CD8-positive, alpha-beta memory T cell (primary cell): Measurements from ENCODE around the gene RIOK3. TPM values are rescaled to one million over a fixed set of nuclear protein-coding genes. Genes with fewer than 3 reads are reported as not detected.

Experiments
- CTCF ChIA-PET: fragments of 350-600 bp; sonication (Branson Sonifier 250); formaldehyde crosslinking; loops from one replicate; lab custom pipeline; 2021; ENCODE audit warnings: antibody characterized with exemption; lab: Charles Lee
- POLR2A ChIA-PET: fragments of 350-600 bp; sonication (Branson Sonifier 250); formaldehyde crosslinking; loops from one replicate; lab custom pipeline; 2021; ENCODE audit warnings: antibody characterized with exemption; lab: Charles Lee
- DNase-seq, 5 donors: peaks; one replicate each; pipeline versions ENCODE4 v3.0.0 to v3.0.0-alpha.2; 2020 to 2022; ENCODE audit warnings: mixed read lengths in 1 of 5
- H3K27ac ChIP-seq: one replicate; pipeline ENCODE4 v1.7.0; 2013; ENCODE audit warnings: low read depth, mild to moderate bottlenecking, low read length, moderate library complexity
- H3K27me3 ChIP-seq: 2 replicates; pipeline ENCODE4 v1.7.0; 2013; ENCODE audit warnings: low read length, mild to moderate bottlenecking; ENCODE audit not compliant: insufficient read depth, poor library complexity, severe bottlenecking
- H3K36me3 ChIP-seq: 2 replicates; pipeline ENCODE4 v1.7.0; 2013; ENCODE audit warnings: mild to moderate bottlenecking, low read length, moderate library complexity; ENCODE audit not compliant: insufficient read depth
- H3K4me1 ChIP-seq: 2 replicates; pipeline ENCODE4 v1.7.0; 2013; ENCODE audit warnings: mild to moderate bottlenecking, low read length, moderate library complexity; ENCODE audit not compliant: insufficient read depth
- H3K4me3 ChIP-seq: 2 replicates; pipeline ENCODE4 v1.7.0; 2013; ENCODE audit warnings: mild to moderate bottlenecking, low read length
- H3K9me3 ChIP-seq: 2 replicates; pipeline ENCODE4 v1.7.0; 2013; ENCODE audit warnings: mild to moderate bottlenecking, low read length
- H3K27ac Mint-ChIP-seq, 8 donors: one replicate each; pipeline ENCODE4 v1.8.0; 2020 to 2021; ENCODE audit warnings: mixed read lengths in 8 of 8, mild to moderate bottlenecking in 6 of 8, inconsistent platforms in 3 of 8, moderate library complexity in 3 of 8
- H3K27me3 Mint-ChIP-seq, 2 donors: one replicate each; pipeline ENCODE4 v1.8.0; 2020 to 2021; ENCODE audit warnings: mixed read lengths in 2 of 2, mild to moderate bottlenecking in 1 of 2, moderate library complexity in 1 of 2
- H3K36me3 Mint-ChIP-seq, 3 donors: one replicate each; pipeline ENCODE4 v1.8.0; 2020 to 2021; ENCODE audit warnings: mixed read lengths in 3 of 3, inconsistent platforms in 1 of 3, mild to moderate bottlenecking in 1 of 3
- H3K4me1 Mint-ChIP-seq, 3 donors: one replicate each; pipeline ENCODE4 v1.8.0; 2020 to 2021; ENCODE audit warnings: mixed read lengths in 3 of 3, inconsistent platforms in 1 of 3, mild to moderate bottlenecking in 1 of 3
- H3K4me3 Mint-ChIP-seq, 7 donors: one replicate each; pipeline ENCODE4 v1.8.0; 2020 to 2021; ENCODE audit warnings: mixed read lengths in 7 of 7, mild to moderate bottlenecking in 6 of 7, moderate library complexity in 4 of 7, inconsistent platforms in 2 of 7
- H3K9me3 Mint-ChIP-seq, 5 donors: one replicate each; pipeline ENCODE4 v1.8.0; 2020 to 2022; ENCODE audit warnings: mixed read lengths in 5 of 5, mild to moderate bottlenecking in 3 of 5, moderate library complexity in 2 of 5, inconsistent platforms in 1 of 5
- polyA plus RNA-seq: library from polyadenylated mRNA; unstranded; fragments of 300-500 nt; fragmentation: Illumina TruSeq; gene quantifications from one replicate; pipeline ENCODE4 v1.2.3, GENCODE V29; 2021
- total RNA-seq, 2 experiments: library from RNA; stranded (reverse); gene quantifications; one replicate each; pipeline ENCODE4 v1.2.3, GENCODE V29; 2021

RIOK3 gene
- total and polyA plus RNA-seq, 3 experiments from 2014 or later: 41.6 to 56.4 (median 55.3) TPM

- no peaks in the 10 kb centered on the region for H3K9me3 Mint-ChIP-seq
- ChIA-PET CTCF (no interaction called here), POLR2A (no interaction called here)
- peak overlapping the region in 2 of 8 donors; percentile 18 to 78 for H3K27ac Mint-ChIP-seq
- no peaks in the 10 kb centered on the region for H3K9me3 ChIP-seq
- H3K27ac ChIP-seq: peak overlapping the region; percentile 21
- peaks cover 8% of the 10 kb centered on the region for H3K4me1 ChIP-seq
- H3K4me1 Mint-ChIP-seq: peaks cover 13 to 26% (median 21%) of the 10 kb centered on the region in 3 donors
- DNase-seq: no peak
- H3K36me3 ChIP-seq: no peaks in the 10 kb centered on the region
- H3K4me3 Mint-ChIP-seq: peak overlapping the region; percentile 72 to 92 (median 89)
- peak overlapping the region; percentile 18 for H3K4me3 ChIP-seq
- peaks cover 0 to 3% (median 3%) of the 10 kb centered on the region in 3 donors for H3K36me3 Mint-ChIP-seq
- no peaks in the 10 kb centered on the region for H3K27me3 ChIP-seq
- peaks cover 1 to 4% of the 10 kb centered on the region in 2 donors for H3K27me3 Mint-ChIP-seq
Measured at GRCh38 chr18:23438608-23439366, 14.3 kb upstream of the RIOK3 start.

GRCh38 chr18:23440131-23440530 is 13.0 kb upstream of the RIOK3 start:
- H3K27me3 Mint-ChIP-seq: peaks cover 1 to 7% of the 10 kb centered on the region in 2 donors
- peak overlapping the region in 3 of 7 donors; percentile 53 to 80 (median 55) for H3K4me3 Mint-ChIP-seq
- H3K27me3 ChIP-seq: no peaks in the 10 kb centered on the region
- peaks cover 13 to 26% (median 21%) of the 10 kb centered on the region in 3 donors for H3K4me1 Mint-ChIP-seq
- H3K27ac Mint-ChIP-seq: no peak overlapping the region
- ChIA-PET CTCF (no interaction called here), POLR2A (interaction anchor here (1.1 kb wide), 1 partner anchor 14 kb away, joined by 3 read pairs; no protein-coding TSS in a partner anchor)
- peaks cover 8% of the 10 kb centered on the region for H3K4me1 ChIP-seq
- H3K36me3 ChIP-seq: no peaks in the 10 kb centered on the region
- DNase-seq: no peak
- no peak overlapping the region for H3K4me3 ChIP-seq
- no peaks in the 10 kb centered on the region for H3K9me3 Mint-ChIP-seq
- peaks cover 0 to 3% (median 3%) of the 10 kb centered on the region in 3 donors for H3K36me3 Mint-ChIP-seq
- H3K27ac ChIP-seq: no peak overlapping the region
- H3K9me3 ChIP-seq: no peaks in the 10 kb centered on the region

- Mint-ChIP-seq H3K36me3 (peaks cover 0 to 3% (median 0%) of the 10 kb centered on the region in 3 donors), H3K27me3 (peaks cover 5 to 7% of the 10 kb centered on the region in 2 donors), H3K27ac (no peak overlapping the region), H3K4me1 (peaks cover 6 to 13% (median 12%) of the 10 kb centered on the region in 3 donors), H3K4me3 (no peak overlapping the region), H3K9me3 (no peaks in the 10 kb centered on the region)
- Histone ChIP-seq H3K4me3 (no peak overlapping the region), H3K27me3 (no peaks in the 10 kb centered on the region), H3K4me1 (peaks cover 8% of the 10 kb centered on the region), H3K27ac (no peak overlapping the region), H3K36me3 (no peaks in the 10 kb centered on the region), H3K9me3 (no peaks in the 10 kb centered on the region)
- CTCF ChIA-PET: no interaction called here
- DNase-seq: no peak
- POLR2A ChIA-PET: interaction anchor here (0.5 kb wide), 1 partner anchor 12 kb away, joined by 3 read pairs; no protein-coding TSS in a partner anchor
Measured at GRCh38 chr18:23442958-23443357, 10.1 kb upstream of the RIOK3 start.

GRCh38 chr18:23448291-23448690 is 4.8 kb upstream of the RIOK3 start:
- Mint-ChIP-seq H3K4me3 (no peak overlapping the region), H3K4me1 (peaks cover 10 to 11% (median 11%) of the 10 kb centered on the region in 3 donors), H3K36me3 (peaks cover 0 to 7% (median 0%) of the 10 kb centered on the region in 3 donors), H3K27ac (no peak overlapping the region), H3K9me3 (no peaks in the 10 kb centered on the region), H3K27me3 (peaks cover 3 to 7% of the 10 kb centered on the region in 2 donors)
- no peaks in the 10 kb centered on the region for H3K36me3 ChIP-seq
- H3K4me1 ChIP-seq: no peaks in the 10 kb centered on the region
- no peak overlapping the region for H3K4me3 ChIP-seq
- no peaks in the 10 kb centered on the region for H3K27me3 ChIP-seq
- H3K27ac ChIP-seq: no peak overlapping the region
- no peaks in the 10 kb centered on the region for H3K9me3 ChIP-seq
- ChIA-PET CTCF (no interaction called here), POLR2A (interaction anchor here (0.6 kb wide), 1 partner anchor 549 kb away, joined by 3 read pairs; no protein-coding TSS in a partner anchor)
- no peak for DNase-seq

GRCh38 chr18:23450022-23450421 is 3.1 kb upstream of the RIOK3 start:
- ChIA-PET POLR2A (no interaction called here), CTCF (no interaction called here)
- Mint-ChIP-seq H3K4me3 (peak overlapping the region in 1 of 7 donors; percentile 63), H3K27ac (peak overlapping the region in 2 of 8 donors; percentile 21 to 50), H3K36me3 (peaks cover 0 to 20% (median 0%) of the 10 kb centered on the region in 3 donors), H3K27me3 (peaks cover 0 to 7% of the 10 kb centered on the region in 2 donors), H3K4me1 (peaks cover 25 to 26% (median 25%) of the 10 kb centered on the region in 3 donors), H3K9me3 (no peaks in the 10 kb centered on the region)
- Histone ChIP-seq H3K4me1 (peaks cover 11% of the 10 kb centered on the region), H3K9me3 (no peaks in the 10 kb centered on the region), H3K4me3 (no peak overlapping the region), H3K36me3 (no peaks in the 10 kb centered on the region), H3K27ac (no peak overlapping the region), H3K27me3 (no peaks in the 10 kb centered on the region)
- no peak for DNase-seq

GRCh38 chr18:23451011-23451410 is 2.1 kb upstream of the RIOK3 start:
- H3K27ac ChIP-seq: no peak overlapping the region
- H3K27ac Mint-ChIP-seq: no peak overlapping the region

GRCh38 chr18:23451491-23451890 is 1.6 kb upstream of the RIOK3 start:
- DNase-seq: no peak
- Histone ChIP-seq H3K9me3 (no peaks in the 10 kb centered on the region), H3K36me3 (no peaks in the 10 kb centered on the region), H3K4me3 (no peak overlapping the region), H3K4me1 (peaks cover 23% of the 10 kb centered on the region), H3K27ac (no peak overlapping the region), H3K27me3 (no peaks in the 10 kb centered on the region)
- Mint-ChIP-seq H3K27ac (peak overlapping the region in 1 of 8 donors; percentile 13), H3K4me3 (peak overlapping the region in 3 of 7 donors; percentile 5 to 100 (median 98)), H3K27me3 (peaks cover 0 to 7% of the 10 kb centered on the region in 2 donors), H3K9me3 (no peaks in the 10 kb centered on the region), H3K36me3 (peaks cover 0 to 20% (median 0%) of the 10 kb centered on the region in 3 donors), H3K4me1 (peaks cover 25 to 35% (median 34%) of the 10 kb centered on the region in 3 donors)
- ChIA-PET CTCF (no interaction called here), POLR2A (no interaction called here)

More at GRCh38 chr18:23451011-23451410, 2.1 kb upstream of the RIOK3 start:
- Histone ChIP-seq H3K36me3 (no peaks in the 10 kb centered on the region), H3K4me3 (no peak overlapping the region), H3K4me1 (peaks cover 18% of the 10 kb centered on the region), H3K27me3 (no peaks in the 10 kb centered on the region), H3K9me3 (no peaks in the 10 kb centered on the region)
- no peaks in the 10 kb centered on the region for H3K9me3 Mint-ChIP-seq
- no peak for DNase-seq
- ChIA-PET POLR2A (no interaction called here), CTCF (no interaction called here)
- H3K4me1 Mint-ChIP-seq: peaks cover 25 to 30% (median 30%) of the 10 kb centered on the region in 3 donors
- peaks cover 0 to 20% (median 0%) of the 10 kb centered on the region in 3 donors for H3K36me3 Mint-ChIP-seq
- H3K27me3 Mint-ChIP-seq: peaks cover 0 to 7% of the 10 kb centered on the region in 2 donors
- peak overlapping the region in 1 of 7 donors; percentile 5 for H3K4me3 Mint-ChIP-seq

GRCh38 chr18:23452347-23452727 is 750 bp upstream of the RIOK3 start:
- no peak for DNase-seq
- no peaks in the 10 kb centered on the region for H3K9me3 ChIP-seq
- POLR2A ChIA-PET: interaction anchor here (0.6 kb wide), 1 partner anchor 30 kb away, joined by 5 read pairs; no protein-coding TSS in a partner anchor
- Mint-ChIP-seq H3K9me3 (no peaks in the 10 kb centered on the region), H3K36me3 (peaks cover 0 to 24% (median 1%) of the 10 kb centered on the region in 3 donors), H3K27ac (peak overlapping the region; percentile 86 to 99 (median 94)), H3K4me1 (peaks cover 33 to 43% (median 43%) of the 10 kb centered on the region in 3 donors), H3K27me3 (peaks cover 0 to 7% of the 10 kb centered on the region in 2 donors), H3K4me3 (peak overlapping the region; percentile 98 to 100 (median 99))
- no peaks in the 10 kb centered on the region for H3K36me3 ChIP-seq
- peak overlapping the region; percentile 86 for H3K4me3 ChIP-seq
- peaks cover 31% of the 10 kb centered on the region for H3K4me1 ChIP-seq
- H3K27me3 ChIP-seq: no peaks in the 10 kb centered on the region
- CTCF ChIA-PET: interaction anchor here (1.1 to 1.3 kb wide), 2 partner anchors 10 to 30 kb away, joined by 3 read pairs; no protein-coding TSS in a partner anchor
- peak overlapping the region; percentile 89 for H3K27ac ChIP-seq
